Stimulated activated CD4-positive, alpha-beta T cell treated with anti-CD3 and anti-CD28 coated beads, Interleukin-2, amount 100 ng/mL, for 24 hours (primary cell): Measurements from ENCODE around the gene BICD2.
"Not testable (repeated sequence)": the region's sequence is repeated elsewhere in the genome, so short reads cannot be mapped to it uniquely, and the experiment has no call there.

ENCODE experiments used
- DNase-seq, 2 donors: peaks; one replicate each; pipeline ENCODE4 v3.0.0-alpha.2; 2020

Gene BICD2

DNA sequence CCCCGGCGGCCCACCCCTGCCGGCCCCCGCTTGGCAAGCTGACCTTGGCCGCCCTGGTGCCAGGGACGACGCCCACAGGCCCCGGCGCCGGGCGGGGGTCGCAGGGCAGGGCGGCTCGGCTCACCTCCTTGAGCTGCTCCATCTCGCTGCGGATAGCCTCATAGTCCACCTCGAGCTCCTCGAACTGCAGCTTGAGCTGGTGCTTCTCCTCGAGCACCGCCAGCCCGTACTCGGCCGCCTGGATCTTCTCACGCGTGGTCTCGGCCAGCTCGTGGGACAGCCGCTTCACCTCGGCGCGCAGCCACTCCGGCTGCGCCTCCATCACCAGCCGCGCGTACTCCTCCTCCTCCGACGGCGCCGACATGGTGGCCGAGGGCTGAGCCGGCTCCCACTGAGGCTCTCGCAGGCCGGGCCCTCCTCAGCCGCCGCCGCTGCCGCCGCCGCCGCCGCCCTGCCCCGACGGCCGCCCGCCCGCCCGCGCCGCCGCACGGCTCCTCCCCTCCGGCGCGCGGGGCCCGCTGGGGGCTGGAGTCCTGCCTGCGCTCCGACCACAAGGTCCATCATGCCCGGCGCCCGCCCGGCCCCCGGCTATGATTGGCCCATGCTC is at the start of gene BICD2:
Gene BICD2 (minus strand): TSS at position 453 of the 607 bp plus-strand sequence. CDS start 89 bp downstream, at position 364.
- DNase-seq = peak in 1 of 2 donors; percentile 28

DNA sequence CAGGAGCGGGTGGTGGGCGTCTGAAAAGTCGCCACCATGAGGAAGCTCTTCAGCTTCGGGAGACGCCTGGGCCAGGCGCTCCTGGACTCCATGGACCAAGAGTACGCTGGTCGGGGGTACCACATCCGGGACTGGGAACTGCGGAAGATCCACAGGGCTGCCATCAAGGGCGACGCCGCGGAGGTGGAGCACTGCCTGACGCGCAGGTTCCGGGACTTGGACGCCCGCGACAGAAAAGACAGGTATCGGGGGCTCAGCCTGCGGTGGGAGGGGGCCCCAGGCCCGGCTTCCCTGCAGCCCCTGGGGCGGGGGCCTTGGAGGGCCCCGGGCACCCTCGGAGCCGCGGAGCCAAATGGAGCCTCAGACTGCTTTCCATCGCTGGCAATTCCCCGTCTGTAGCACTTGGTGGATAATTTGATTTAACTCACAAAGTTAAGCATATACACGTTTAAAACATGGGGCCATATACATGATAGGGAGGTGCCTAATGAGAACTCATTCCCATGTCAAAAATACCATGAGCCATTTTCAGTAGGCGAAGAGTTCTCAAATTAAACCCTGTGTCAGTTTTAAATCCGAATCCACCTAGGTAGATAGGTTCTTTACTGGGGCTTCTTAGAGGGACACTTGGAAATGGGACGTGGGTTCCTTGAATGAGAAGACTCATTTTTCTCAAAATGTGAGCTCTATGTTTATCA is 45.1 kb upstream of the BICD2 start:
- peak in 1 of 2 donors; percentile 17 for DNase-seq

- DNase-seq = peak; percentile 49 to 69
These were observed 44.3 kb upstream of the BICD2 start for GRCh38 chr9:92808726-92809451.

DNA sequence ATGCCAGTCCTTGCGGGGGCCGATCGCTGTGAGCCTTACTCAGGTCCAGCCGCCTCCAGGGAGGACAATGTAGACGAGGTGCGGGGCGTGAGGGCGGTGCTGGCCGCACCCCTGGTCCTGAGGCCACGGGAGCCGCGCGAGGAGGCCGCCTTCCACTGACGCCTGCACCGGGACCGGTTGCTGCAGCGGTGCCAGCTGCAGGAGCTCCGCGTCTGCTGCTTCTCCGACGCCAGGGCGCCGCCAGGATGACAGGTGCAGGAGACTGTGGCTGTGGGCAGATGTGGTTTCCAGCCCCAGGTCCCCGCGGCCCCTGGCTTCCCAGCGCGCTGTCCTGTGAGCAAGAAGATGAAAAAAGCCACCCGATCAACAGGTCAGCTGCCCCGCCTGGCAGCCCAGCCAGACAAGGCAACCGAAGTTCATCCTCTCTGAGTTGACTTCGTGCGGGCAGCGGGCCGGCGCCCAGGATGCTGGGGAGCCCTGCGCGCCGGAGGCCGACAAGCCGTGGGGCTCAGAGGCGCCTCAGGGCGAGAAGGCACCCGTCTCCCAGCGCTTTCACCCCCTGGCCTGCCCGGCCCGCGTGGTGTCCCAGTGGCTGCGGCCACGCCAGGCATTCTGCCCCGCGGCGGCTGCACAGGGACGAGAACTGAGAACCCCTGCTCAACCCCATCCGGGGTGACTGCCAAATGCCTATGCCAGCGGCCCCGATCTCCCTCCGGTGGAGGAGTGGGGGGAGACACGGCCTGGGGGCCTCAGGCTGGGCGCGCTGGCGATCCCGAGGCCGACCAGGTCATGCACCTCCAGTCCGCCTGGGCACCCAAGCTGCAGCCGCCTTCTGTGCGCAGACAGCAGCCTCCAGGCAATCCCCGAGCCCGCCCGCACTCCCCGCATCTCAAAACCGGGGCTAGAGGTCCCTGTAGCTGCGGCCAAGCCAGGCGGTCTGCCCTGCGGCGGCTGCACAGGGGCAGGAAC is 43.4 kb upstream of the BICD2 start:
- peak in 1 of 2 donors; percentile 51 for DNase-seq

DNA sequence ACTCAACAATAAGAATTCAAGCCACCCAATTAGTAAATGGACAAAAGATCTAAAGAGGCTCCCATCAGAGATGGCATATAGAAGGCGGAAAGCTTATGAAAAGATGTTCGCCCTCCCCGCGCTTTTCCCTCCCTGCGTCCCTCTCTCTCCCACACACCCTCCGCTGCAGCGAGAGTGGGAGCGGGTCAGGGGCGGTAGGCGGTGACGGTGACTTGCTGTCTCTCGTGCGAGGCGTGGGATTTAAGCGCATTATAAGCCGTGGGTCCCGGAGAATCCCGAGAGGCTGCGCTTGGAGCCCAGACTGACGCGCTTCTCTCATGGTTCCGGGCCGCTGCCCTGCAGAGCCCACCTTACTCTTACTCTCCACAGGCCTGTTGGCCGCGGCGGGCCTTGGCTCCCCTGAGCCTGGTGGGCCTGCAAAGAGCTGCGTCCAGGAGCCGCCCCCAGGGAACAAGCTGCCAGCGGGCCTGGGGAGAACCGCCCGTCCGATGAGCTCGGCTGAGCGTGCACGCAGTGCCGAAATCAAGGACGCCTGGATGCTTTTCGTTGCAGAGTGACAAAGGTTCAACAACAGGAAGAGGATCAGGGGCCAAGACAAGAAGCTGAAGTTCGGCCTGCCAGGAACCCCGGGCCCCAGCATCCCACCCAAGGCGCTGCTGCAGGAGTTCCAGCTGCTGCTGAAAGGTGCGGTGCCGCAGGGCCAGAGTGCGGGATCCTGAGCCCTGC is 42.6 kb upstream of the BICD2 start:
- no peak for DNase-seq

DNA sequence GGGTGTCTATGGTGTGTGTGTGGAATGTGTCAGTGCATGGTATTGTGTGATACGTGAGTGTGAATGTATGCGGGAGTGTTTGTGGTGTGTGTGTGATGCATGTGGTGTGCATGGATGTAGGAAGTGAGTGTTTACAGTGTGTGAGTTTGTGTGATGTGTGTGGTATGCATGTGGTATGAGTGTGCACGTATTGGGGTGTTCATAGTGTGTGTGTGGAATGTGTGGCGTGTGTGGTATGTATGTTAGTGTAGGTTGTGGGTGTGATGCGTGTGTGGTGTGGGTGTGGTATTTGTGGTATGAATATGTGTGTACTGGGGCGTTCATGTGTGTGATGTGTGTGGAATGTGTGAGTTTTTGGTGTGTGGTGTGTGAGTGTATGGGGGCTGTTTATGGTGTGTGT is 40.1 kb upstream of the BICD2 start:
- no peak for DNase-seq

DNA sequence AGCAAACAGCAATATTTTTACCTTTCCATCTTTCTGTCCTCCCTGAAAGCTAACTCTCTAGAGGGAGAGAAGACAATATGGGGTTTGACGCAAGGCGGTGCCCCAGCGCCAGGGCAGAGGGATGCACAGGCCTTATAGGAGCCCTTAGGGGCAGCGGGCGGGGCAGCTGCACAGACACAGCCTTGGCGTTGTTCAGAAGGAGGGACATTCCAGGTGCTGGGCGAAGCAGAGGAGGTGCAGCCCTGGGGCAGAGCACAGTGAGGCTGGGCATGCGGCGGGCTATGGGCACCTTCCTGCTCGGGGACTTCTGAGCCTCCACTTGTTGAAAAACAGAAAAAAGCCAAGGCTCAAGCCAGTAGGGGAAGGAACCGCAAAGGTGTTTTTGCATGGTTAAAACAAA is 33.7 kb upstream of the BICD2 start:
- DNase-seq = no peak

DNA sequence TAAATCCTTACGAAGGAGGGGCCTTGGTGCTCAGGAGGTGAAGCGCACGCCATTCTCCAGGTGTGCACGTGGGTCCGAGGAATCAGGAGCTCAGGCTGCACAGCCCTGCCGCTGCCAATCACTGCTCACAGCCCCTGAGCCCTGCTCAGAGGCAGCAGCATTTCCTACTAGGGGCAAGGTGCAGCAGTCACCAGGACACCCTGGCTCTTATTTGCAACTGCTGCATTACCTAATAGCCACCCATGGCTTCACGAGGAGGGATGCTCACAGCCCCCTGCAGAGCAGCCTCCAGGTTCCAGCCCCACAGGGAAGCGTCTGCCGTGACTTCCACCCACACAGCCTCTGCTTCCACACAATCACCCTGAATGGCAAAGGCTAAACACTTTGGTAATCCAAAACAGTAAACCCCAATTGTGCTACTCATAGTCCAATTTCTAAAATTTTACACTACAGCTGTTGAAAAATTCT is 31.7 kb upstream of the BICD2 start:
- not testable (repeated sequence) for DNase-seq

DNA sequence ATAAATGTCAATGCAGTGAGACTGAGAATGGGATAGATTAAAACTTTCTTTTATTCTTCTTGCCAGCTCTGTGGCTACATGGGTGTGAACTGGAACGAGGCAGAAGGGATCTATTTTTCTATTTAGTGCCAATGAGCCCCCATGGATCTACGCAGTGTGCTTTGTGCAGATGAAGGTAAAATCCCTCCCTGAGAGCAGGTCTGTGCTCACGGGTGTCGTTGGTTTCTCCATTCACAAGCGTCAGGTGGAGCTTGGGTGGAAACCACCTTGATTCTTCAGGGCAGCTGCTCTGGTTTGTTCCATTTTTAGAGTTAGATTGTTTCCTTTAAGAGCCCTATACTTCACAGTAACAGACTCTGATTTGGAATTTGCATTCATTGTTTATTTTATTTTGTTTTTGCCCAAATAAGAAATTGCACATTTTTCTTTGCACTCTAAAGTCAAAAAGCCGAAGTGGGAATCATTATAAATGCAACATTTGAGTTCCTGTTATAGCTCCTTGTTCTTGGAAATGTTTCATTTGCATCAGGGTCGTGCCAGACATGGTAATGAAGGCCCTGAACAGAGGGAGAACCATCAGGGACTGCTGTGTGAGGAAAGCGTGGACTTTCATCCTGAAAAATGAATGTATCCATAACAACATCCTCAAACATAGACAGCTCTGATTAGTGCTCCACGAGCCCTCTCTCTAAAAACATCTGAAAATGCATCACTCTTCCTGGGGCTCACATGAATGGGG is 31.1 kb upstream of the BICD2 start:
- DNase-seq = no peak

- DNase-seq = no peak
These were observed 30.4 kb upstream of the BICD2 start for GRCh38 chr9:92795000-92795399.

DNA sequence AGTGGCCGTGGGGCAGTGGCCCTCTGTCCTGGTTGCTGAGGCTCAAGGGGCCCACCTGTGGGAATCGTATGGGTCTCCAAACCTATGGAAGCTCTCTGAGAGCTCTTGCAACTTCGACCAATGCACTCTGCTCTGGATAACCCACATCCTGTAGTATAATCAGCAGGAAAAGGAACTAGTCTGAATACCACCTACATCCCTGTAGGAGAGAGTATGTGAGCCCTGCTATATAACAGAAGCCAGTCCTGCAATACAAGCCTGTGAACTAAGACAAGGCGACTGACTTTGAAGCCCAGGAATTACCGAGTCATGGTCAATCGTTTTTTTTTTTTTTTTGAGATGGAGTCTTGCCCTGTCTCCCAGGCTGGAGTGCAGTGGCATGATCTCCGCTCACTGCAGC is 29.8 kb upstream of the BICD2 start:
- no peak for DNase-seq

DNA sequence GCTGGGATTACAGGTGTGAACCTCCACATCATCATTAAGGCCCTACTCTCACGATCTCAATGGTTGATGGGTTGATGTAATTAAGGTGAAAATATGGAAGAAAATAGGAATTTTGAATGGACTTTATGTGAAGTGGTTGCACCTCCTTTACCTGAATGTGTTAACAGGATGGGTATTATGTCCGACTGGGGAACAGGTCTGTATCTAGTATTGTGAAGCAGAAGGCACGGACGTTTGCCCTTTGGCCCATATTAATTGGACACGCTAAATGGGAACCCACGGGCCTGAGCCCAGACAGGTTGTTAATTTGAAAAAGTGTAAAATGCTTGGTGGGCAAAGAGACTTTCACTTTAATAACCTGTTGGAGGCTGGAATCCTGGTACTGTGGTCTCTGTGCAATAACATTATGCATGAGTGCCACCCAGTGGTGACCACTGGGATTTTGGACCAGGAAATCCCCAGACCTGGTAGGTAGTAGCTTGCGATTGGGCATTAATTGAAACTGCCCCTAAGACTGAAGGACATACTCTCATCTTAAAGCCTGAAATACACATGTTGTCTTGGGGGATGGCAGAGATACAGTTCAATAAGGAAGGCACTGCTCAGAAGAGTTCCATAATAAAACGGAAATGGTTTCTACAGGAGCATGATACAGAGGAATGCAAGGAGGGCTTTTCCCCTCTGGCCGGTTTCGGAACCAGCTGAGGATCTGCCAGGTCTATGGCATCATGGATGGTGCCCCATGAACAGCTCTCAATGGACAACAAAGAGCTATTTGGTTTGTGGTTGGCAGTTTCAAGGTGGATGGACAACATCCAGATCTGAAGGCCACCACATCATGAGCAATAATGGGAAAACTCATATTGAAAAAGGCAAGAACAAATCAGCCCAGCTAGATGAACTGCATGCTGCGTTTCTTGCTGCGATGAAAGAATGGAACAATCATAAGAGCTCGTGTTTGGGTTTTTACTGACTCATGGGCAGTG is 26.2 kb upstream of the BICD2 start:
- peak; percentile 78 to 81 for DNase-seq

DNA sequence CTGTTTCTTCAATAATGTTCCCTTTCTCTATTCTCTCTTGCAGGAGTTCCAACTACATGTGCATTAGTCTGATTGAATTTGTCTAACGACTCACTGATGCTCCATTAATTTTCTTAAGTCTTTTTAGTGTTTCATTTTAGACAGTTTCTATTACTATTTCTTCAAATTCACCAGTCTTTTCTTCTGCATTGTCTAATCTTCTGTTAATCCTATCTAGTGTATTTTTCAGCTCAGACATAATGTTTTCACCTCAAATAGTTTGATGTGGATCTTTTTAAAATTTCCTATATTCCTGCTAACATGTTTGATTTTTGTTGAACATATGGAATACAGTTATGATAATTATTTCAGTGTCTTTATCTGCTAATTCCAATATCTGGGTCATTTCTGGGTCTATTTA is 21.7 kb upstream of the BICD2 start:
- no peak for DNase-seq

GRCh38 chr9:92781899-92782298 is 17.3 kb upstream of the BICD2 start:
- no peak for DNase-seq

- DNase-seq = no peak
These were observed 15.6 kb upstream of the BICD2 start for GRCh38 chr9:92780206-92780605.

DNA sequence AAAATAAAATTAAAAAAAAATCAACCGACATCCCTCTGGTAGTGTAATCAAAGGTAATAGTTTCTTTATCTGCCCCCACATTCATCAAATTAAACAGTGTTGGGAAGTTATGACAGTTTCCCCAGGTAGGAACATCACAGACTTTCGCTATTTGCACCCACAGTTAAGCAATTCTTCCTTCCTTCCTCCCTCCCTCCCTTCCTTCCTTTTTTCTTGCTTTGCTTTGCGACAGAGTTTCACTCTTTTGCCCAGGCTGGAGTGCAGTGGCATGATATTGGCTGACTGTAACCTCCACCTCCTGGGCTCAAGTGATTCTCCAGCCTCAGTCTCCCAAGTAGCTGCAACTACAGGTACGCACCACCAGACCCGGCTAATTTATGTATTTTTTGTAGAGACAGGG is 10.8 kb upstream of the BICD2 start:
- DNase-seq = no peak

GRCh38 chr9:92774274-92774673 is 9.6 kb upstream of the BICD2 start:
- no peak for DNase-seq

DNA sequence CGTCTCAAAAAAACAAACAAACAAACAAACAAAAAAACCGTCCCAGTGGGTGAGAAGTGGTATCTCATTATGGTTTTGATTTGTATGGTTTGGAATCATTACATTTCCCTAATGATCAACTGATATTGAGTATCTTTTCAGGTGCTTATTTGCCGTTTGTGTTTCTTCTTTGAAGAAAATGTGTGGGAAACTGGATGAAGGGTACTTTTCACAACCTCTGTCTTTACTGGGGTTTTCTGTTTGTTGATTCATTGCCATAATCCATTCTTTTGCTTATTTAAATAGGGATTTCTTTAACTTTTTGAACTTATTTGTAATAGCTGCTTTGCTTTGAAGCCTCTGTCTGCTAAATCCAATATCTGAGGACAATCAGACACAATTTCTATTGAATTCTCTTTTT is 9.2 kb upstream of the BICD2 start:
- DNase-seq = no peak

- DNase-seq = no peak
These were observed 6.7 kb upstream of the BICD2 start for GRCh38 chr9:92771309-92771708.
